ENCODE results near the gene APOF.
"Not testable (repeated sequence)": the region's sequence is repeated elsewhere in the genome, so short reads cannot be mapped to it uniquely, and the experiment has no call there.

Gene APOF, protein sequence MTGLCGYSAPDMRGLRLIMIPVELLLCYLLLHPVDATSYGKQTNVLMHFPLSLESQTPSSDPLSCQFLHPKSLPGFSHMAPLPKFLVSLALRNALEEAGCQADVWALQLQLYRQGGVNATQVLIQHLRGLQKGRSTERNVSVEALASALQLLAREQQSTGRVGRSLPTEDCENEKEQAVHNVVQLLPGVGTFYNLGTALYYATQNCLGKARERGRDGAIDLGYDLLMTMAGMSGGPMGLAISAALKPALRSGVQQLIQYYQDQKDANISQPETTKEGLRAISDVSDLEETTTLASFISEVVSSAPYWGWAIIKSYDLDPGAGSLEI
- total RNA-seq: 0 reads per million in 2 donors

DNA sequence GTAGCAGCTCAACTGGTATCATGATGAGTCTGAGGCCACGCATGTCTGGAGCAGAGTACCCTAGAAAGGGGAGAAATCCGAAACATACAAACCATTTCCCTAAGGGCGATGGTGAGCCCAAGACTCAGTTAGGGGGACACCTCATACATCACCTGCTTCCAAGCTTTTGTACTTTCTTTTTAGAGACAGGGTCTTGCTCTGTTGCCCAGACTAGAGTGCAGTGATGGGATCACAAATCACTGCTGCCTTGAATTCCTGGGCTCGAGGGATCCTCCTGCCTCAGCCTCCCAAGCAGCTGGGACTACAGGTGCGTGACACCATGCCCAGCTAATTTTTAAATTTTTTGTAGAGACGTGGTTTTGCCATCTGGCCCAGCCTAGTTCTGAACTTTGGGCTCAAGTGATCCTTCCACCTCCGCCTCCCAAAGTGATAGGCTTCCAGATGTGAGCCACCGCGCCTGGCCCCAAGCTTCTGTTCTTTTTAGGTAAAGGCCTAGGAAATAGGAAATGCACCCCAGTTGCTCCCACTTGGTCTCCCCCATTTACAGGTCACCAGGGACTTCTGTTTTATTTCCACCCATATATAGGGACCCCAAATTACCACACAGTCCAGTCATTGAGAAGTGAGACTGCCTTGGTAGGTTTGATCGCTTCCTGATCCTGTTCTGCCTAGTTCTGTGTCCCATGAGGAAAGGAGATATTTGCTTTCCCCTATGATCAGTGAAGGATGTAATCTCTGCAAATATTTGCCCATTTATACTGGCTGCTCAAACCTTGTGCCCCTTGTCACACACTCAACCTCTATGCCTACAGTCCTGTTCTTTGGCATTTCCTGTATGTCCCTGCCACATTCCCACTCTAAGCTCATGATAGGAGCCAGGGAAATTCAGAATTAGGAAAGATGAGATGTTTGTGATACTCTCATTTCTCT lies at the start of gene APOF:
Gene APOF, minus strand, starts transcription at position 728 of the 930 bp plus-strand sequence. Its CDS starts 112 bp downstream, at position 616.
- no peak for DNase-seq

DNA sequence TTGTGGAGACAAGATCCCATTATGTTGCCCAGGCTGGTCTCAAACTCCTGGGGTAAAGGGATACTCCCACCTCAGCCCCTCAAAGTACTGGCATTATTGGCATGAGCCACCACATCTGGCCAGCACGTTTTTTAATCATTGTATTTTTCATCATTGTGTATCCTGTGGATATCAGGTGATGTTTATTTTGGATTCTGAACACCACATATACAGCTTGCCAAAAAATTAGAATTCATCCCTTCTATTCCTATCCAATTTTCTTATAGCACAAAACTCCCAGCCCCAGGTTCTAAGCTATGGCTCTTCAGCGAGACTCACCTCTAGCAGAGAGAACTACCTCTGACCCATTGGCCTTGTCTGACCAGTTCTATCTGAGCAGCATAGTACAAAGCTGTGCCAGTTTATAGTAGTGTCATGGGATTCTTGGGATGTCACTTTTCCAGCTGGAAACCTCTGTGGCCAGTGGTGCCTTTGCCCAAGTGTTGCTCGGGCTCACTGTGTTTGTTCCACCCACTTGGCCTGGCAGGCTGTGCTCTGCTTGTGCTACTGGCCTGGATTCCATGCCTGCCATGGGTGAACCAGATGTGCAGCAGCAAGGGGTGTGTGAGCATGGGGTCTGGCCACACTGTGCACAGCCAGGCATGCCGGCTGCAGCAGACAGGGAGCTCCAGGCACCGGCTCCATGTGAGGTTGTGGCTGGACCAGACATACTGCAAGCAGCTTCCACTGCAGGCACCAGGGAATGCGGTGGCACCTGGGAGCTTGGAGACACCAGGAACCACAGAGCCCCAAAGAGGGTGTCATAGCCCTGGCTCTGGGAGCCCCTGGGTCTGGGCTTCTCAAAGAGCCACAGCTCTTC lies 49.4 kb upstream of the APOF start:
- no peak for DNase-seq

DNA sequence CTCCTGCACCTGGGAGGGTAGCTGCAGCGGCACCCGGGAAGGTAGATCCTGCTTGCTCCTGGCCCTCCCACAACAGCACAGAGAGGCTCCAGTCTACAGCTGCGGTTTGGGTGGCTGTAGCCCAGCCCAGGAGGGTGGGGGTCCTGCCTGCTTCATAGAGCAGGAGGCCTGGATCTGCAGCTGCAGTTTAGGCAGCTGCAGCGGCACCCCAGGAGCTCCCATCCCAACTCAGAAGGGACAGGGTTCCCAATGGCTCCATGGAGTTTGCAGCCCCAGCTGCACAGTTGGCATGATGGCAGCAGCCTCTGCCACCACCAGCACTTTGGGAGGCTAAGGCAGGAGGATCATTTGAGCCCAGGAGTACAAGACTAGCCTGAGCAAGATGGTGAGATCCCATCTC lies 48.1 kb upstream of the APOF start:
- no peak for DNase-seq

DNA sequence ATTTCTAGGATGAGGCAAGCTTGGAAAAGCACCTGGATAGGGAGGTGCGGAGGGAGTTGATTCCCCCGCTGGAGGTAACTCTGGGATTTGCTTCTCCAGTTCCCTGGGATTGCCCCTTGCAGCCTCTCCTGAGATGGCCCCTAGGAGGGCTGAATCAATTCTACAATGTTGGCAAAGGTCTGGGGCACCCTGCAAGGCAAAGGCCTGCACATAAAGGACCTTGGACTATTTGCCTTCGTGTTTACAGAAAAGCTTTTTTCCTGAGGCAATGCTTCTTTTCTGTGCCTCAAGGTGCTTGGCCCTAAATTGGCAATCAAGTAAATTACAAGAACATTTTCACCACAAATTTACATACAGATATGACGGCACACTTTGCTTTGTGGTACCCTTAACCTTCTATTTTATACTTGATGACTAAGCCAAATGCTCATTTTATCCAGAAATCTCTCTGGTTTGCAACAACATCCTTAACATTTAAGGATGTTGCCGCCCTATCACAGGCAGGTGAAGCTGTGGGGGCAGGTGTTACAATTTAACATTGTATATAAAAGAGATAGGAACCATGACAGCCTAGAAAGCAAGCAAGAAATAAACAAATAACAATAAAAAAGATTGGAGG lies 46.3 kb upstream of the APOF start:
- DNase-seq: no peak

DNA sequence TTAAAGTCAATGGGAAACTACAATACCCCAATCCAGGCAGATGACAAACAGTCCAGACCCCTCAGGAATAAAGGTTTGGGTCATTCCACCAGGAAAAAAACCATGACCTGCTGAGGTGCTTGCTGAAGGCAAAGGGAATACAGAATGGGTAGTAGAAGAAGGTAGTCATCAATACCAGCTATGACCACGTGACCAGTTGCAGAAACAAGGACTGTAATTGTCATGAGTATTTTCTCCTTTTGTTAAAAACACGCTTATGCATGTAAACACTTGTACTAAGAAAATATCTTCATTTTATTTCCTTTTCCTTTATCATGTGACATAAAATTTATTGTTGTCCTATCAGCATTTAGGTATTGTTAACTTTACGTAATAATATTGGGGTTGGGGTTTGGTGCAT lies 41.6 kb upstream of the APOF start:
- DNase-seq: not testable (repeated sequence)

DNA sequence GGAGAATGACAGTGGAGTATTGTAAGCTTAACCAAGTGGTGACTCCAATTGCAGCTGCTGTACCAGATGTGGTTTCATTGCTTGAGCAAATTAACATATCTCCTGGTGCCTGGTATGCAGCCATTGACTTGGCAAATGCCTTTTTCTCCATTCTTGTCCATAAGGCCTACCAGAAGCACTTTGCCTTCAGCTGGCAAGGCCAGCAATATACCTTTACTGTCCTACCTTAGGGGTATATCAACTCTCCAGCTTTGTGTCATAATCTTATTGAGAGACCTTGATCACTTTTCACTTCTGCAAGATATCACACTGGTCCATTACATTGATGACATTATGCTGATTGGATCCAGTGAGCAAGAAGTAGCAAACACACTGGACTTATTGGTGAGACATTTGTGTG lies 39.0 kb upstream of the APOF start:
- not testable (repeated sequence) for DNase-seq

DNA sequence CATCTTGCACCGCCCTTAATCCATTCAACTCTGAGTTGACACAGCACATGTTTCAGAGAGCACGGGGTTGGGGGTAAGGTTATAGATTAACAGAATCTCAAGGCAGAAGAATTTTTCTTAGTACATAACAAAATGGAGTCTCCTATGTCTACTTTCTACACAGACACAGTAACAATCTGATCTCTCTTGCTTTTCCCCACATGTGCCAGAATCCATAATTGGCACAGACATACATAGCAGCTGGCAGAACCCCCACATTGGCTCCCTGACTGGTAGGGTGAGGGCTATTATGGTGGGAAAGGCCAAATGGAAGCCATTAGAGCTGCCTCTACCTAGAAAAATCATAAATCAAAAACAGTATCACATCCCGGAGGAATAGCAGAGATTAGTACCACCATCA lies 38.5 kb upstream of the APOF start:
- DNase-seq: not testable (repeated sequence)

DNA sequence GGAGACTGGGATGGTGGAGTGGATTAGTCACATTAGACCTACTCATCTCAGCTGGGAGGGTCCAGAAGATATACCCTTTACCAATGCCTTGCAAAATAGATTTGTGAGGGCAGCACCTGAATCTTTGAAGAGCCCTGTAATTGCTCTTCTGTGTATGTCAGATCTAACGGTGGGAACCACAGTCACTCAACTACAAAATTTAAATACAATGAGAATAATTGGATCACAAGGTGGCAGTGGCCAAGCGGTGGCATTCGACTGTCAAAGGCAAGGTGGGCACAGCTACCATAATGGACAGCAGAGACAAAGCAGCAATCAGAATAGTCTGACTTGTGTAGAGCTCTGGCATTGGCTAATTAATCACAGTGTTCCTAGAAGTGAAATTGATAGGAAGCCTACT lies 36.8 kb upstream of the APOF start:
- not testable (repeated sequence) for DNase-seq

DNA sequence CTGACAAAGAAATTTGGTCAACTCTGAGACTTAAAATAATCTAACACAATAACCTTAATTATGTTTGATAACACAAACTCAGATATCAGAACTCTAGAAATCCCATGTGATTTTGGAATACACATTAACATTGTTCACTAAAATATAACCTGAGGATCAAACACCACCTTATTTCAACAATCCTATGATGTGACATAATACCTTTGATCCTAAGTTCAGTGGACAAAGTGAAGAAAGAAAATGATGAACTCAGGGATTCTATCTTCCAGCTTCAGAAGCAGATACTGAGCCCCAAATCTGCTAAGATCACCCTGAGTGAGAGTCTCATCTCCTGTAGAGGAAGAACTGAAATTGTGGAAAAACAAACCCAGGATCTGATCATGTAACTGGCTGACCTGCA lies 35.7 kb upstream of the APOF start:
- no peak for DNase-seq

DNA sequence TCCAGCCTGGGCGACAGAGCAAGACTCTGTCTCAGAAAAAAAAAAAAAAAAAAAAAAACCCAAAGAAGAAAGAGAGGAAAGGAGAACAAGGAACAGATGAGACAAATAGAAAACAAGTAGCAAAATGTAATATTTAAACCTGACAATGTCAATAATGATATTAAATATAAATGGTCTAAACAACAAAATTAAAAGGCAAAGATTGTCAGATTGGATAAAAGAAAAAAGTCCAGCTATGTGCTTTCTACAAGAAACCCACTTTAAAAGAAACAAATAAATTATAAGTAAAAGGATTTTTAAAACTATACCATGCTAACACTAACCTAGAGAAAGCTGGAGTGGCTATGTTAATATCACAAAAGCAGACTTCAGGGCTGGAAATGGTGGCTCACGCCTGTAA lies 29.7 kb upstream of the APOF start:
- DNase-seq: no peak

DNA sequence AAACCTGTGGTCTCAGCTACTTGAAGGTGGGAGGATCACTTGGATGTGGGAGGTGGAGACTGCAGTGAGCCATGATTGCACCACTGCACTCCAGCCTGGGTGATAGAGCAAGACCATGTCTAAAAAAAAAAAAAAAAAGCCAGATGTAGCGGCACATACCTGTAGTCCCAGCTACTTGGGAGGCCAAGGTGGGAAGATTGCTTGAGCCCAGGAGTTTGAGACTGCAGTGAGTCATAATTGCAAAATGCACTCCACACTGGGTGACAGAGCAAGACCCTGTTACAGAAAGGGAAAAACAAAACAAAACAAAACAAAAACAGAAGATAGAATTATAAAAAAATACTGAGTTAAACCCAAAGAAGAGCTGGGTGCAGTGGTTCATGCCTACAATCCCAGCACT lies 29.1 kb upstream of the APOF start:
- DNase-seq: no peak

DNA sequence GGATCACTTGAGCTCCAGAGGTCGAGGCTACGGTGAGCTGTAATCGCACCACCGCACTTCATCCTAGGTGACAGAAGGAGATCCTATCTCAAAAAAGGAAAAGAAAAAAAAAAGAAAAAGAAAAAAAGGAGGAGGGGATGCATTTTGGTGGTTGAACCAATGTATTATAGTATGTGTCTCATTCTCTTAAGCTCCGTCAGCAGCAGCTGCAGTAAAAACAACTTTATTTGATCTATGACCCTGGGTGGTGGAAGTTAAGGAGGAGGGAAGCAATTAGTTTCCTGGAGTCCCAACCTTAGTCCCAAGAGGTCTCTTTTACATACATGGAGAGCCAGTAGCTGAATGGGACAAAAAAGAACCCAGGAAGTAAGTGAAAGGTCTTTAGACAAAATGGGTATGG lies 26.8 kb upstream of the APOF start:
- no peak for DNase-seq

DNA sequence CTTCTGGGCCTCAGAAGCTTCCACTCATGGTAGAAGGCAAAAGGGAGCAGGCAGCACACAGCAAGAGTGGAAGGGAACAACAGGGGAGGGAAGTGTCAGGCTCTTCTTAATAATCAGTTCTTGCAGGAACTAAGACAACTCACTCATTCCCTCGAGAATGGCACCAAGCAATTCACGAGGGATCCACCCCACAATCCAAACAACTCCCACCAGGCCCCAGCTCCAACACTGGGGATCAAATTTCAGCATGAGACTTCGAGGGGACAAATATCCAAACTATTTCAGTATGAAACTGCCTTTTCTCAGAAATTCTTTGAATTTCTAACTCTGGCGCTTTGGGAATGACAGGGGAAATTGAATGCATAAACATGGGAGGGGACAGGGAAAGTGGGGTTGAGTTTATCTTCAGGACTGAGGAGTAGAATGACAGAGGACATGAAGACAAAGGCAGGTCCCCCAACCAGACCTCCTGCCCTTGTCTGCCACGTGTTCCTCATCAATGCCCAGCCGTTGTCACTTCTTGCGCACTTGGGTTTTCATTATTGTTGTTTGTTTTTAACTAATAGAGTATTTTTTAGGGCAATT lies 24.6 kb upstream of the APOF start:
- DNase-seq: no peak

DNA sequence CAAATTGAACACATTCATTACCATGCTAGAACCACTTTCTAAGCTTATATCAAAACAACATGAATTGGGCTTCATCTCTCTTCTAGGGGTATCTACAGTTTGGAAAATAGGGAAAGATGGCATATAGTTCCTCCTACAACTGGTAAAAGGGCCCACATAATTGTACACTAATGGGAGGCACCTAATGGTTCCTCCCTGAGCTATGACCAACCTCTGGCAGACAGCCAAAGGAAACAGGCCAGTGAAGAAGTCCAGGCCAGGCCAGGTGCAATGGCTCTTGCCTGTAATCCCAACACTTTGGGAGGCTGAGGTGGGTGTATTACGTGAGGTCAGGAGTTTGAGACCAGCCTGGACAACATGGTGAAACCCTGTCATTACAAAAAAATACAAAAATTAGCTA lies 23.2 kb upstream of the APOF start:
- DNase-seq: no peak

DNA sequence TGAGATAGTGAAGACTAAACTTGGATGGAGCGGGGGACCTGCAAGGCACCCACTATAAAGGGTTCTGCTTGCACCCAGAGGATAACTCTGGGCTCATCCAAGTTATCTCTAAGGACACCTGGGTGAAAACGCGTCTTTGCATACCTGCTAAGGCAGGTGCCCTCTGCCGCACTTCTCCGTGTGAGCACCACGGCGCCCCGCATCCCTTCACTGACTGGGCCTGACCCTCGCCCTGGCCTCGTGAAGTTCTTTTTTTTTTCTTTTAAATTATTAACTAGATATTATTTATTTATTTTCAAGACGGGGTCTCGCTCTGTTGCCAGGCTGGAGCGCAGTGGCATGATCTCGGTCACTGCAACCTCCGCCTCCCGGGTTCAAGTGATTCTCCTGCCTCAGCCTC lies 20.0 kb upstream of the APOF start:
- no peak for DNase-seq

DNA sequence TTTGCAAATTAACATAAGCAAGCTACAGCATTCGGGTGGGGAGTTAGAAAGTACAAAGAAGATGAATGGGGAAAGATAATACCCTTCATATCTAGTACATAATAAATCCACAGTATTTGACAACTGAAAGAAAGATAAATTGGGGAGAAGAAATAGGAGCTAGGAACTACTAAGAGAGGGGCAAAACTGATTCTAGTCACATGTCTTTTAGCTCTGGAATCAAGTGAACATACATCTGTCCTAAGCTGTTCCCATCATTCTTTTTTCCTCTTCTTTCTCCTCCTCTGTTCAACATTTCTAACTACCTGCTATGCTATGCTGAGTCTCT lies 15.3 kb upstream of the APOF start:
- no peak for DNase-seq

DNA sequence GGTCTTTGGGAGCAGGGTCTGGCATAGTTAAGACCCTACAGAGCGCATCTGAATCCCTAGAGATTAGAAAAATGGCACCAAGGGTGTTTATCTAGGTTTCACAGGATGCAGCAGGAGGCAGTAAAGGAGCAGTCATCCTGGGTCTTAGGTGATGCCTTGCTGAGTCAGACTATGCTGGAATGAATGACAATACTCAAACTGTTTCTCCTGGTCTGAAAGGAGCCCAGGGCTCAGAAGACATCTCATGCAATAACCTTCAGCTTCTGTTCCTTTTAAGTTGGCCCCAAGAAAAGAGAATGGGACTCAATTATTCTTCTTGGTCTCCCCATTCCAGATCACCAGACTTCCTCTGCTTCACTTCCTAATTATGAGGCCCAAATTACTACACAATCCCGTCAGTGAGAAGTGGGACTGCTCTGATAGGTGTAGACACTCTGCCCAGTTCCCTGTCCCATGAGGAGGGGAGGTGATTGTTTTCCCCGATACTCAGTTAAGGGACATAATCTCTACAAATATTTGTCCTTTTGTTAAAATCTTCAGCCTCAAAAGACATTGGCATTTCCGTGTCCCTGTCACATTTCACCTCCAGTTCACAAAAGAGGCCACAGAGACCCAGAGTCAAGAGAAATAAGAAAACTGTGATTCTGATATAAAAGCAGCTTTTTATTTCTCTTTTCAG lies 14.8 kb upstream of the APOF start:
- no peak for DNase-seq

DNA sequence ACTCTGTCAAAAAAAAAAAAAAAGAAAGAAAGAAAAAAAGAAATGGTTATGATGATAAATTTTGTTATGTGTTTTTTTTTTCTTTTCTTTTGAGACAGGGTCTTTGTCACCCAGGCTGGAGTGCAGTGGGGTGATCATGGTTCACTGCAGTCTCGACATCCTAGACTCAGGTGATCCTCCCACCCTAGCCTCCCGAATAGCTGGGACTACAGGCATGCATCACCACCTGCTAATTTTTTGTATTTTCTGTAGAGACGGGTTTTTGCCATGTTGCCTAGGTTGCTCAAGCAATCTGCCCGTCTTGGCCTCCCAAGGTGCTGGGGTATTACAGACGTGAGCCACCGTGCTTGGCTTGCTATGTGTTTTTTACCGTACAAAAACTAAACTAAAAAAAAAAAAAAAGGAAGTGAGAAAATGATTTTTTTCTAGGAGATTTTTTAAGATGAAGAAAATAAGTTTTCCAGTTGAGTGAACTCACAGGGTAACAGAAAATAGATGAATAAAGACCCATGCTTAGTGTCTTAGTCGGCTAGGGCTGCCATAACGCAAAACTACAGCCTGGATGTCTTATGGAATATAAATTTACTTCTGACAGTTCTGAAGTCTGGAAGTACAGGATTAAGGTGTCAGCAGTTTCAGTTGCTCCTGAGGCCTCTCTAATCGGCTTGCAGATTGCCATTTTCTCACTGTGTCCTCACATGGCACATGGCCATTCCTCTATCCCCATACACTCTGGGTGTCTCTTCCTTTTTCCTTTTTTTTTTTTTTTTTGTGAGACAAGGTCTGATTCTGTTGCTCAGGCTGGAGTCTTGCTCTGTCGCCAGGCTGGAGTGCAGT lies 13.2 kb upstream of the APOF start:
- no peak for DNase-seq

DNA sequence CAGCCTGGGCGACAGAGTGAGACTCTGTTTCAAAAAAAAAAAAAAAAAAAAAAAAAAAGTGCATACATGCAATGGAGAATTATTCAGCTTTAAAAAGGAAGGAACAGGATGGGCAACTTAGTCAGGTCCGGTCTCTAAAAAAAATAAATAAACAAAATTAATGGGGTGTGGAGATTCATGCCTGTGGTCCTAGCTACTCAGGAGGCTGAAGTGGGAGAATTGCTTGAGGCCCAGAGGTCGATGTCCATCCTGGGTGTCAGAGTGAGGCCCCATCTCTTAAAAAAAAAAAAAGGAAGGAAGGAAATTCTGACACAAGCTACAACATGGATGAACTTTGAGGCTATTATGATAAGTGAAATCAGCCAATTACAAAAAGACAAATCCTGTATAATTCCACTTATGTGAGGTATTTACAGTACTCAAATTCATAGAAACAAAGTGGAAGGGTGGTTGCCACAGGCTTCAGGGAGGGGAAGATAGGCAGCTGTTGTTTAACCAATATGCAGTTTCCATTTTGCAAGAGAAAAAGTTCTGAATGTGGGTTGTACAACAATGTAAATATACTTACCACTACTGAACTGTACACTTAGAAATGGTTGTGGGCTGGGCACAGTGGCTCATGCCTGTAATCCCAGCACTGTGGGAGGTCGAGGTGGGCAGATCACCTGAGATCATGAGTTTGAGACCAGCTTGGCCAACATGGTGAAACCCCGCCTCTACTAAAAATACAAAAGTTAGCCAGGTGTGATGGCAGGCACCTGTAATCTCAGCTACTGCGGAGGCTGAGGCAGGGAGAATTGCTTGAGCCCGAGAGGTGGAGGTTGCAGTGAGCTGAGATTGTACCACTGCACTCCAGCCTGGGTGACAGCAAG lies 12.3 kb upstream of the APOF start:
- DNase-seq: no peak

DNA sequence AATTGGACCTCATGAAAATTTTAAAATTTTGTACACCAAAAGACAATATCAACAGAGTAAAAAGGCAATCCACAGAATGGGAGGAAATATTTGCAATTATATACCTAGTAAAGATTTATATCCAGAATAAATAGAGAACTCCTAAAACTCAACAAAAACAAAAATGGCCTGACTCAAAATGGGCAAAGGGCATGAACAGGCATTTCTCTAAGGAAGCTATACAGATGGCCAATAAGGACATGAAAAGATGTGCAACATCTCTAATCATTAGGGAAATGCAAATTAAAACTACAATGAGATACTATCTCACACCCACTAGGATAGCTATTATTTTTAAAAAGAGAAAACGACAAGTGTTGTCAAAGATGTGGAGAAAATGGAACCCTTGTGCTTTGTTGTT lies 10.9 kb upstream of the APOF start:
- DNase-seq: no peak

Measured in activated gamma-delta T cell (primary cell).